ENCODE results near the gene GIPC3.
"Not testable (repeated sequence)": the region's sequence is repeated elsewhere in the genome, so short reads cannot be mapped to it uniquely, and the experiment has no call there.

The GIPC3 gene

DNA sequence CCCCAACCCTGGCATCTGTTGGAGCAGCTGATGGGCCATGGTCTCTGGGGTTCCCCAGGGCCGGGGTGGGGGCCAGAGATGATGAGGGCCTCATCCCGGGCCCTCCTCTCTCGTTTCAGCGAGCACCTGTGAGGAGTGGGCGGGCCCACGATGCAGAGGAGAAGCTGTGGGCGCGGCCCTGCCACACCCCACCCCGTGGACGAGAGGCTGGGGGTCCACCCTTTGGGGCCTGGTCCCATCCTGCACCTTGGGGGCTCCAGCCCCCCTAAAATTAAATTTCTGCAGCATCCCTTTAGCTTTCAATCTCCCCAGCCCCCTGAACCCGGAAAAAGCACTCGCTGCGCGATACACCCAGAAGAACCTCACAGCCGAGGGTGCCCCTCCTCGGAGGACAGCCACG is 6.9 kb upstream of the GIPC3 start:
- DNase-seq, result no peak

DNA sequence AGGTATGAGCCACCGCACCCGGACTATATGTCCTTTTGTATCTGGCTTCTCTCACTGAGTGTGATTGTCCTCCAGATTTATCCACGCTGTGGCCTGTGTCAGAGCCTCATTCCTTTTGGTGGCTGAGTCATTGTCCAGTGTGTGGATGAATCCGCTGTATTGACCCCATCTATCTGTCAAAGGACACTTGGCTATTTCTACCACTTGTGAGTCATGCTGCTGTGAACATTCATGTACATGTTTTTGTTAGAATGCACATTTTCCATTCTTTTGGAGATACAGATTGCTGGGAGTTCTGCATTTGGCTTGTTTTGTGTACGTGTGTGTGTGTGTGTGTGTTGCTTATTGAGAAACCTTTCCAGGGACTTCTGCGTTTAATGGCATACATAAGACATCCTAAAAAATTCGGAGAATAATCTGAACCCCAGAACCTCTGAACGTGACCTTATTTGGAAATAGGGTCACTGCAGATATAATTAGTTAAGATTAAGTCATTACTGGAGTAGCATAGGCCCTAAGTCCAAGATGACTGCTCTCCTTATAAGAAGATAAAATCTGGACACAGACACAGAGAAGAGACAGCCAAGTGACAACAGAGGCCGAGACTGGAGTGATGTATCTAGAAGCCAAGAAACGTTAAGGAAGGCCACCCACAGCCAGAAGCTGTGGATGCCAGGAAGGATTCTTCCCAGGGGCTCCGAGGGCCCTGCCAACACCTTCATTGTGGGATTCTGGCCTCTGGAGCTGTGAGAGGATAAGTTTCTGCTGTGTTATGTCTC is 4.9 kb upstream of the GIPC3 start:
- DNase-seq, result no peak

DNA sequence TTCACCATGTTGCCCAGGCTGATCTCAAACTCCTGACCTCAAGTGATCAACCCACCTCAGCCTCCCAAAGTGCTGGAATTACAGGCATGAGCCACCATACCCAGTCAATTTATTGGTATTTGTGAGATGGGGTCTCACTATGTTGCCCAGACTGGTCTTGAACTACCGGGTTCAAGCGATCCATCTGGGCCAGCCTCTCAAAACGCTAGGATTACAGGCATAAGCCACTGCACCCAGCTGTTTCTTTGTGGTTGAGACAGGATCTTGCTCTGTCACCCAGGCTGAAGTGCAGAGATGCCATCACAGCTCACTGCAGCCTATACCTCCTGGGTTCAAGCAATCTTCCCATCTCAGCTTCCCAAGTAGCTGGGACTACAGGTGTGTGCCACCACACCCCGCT is 3.5 kb upstream of the GIPC3 start:
- not testable (repeated sequence) for DNase-seq

DNA sequence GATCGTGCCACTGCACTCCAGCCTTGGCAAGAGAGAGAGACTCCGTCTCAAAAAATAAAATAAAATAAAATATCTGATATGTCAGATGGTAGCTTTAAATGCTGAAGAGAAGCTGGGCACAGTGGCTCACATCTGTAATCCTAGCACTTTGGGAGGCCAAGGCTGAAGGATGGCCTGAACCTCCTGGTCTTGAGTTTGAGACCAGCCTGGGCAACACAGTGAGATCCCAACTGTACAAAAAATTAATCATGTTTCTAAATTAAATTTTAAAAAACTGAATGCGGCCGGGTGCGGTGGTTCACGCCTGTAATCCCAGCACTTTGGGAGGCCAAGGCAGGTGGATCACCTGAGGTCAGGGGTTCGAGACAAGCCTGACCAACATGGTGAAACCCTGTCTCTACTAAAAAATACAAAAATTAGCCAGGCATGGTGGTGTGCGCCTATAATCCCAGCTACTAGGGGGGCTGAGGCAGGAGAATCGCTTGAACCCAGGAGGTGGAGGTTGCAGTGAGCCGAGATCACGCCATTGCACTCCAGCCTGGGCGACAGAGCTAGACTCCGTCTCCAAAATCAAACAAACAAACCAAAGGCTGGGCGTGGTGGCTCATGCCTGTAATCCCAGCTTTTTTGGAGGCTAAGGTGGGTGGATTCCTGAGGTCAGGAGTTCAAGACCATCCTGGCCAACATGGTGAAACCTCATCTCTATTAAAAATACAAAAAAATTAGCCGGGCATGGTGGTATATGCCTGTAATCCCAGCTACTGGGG is 1.1 kb upstream of the GIPC3 start:
- not testable (repeated sequence) for DNase-seq

DNA sequence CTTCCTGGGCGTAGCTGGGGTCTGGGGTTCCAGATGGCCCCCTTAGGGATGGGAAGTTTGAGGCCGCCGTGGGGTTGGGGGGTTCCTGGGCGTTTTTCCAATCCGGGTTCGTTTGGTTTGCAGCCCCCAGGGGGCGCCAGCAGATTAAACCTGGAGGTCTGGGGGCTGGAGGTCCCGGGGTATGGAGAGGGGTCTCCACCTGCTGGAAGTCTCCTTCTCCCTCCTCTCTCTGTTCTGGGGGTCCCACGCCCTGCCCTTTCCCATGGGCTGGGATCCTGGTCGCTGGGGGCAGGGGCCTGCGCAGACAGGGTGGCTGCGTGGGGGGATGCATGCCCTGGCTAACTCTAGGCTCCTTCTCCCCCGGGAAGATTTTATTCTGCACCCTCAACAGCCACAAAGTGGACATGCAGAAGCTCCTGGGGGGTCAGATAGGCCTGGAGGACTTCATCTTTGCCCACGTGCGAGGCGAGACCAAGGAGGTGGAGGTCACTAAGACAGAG is 899 bp downstream of the GIPC3 start:
- DNase-seq, result no peak

DNA sequence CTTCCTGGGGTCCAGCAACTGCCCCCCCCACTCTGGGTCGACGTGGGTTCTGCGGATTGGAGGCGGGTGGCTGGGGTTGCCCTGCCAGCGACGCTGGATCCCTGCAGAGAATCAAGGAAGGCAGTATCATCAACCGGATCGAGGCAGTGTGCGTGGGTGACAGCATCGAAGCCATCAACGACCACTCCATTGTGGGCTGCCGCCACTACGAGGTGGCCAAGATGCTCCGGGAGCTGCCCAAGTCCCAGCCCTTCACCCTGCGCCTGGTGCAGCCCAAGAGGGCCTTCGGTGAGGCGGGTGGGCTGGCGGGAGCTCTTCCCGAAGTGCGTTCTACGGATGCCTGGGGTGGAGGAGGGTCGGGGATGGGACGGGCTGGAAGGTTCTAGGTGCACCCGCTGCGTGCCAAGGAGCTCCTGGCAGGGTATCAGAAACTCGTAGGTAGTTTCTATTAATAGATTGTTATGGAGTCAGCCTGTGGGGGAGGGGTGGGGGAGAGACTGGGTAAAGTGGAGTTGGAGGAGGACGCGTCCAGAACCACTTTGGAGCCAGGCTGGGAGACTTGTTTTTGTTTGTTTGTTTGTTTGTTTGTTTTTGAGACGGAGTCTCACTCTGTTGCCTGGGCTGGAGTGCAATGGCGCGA is 1.5 kb downstream of the GIPC3 start:
- no peak for DNase-seq

DNA sequence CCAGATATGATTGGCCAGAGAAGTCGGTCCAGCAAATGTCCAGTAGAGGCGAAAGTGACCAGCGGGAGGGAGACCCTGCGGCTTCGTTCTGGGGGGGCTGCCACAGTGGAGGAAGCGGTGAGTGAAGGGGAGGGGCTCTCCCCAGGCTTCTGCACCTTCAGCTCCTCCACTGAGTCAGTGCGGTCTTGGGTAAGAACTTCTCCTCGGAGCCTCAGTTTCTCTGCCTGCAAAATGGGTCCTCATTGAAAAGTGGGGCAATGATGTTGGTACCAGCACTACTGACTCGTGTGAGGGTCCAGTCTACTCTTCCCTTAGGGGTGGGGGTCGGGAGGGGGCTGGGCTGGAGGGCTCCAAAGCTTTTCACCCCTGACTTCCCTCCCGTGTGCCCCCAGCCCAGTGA is 4.2 kb downstream of the GIPC3 start:
- no peak for DNase-seq

DNA sequence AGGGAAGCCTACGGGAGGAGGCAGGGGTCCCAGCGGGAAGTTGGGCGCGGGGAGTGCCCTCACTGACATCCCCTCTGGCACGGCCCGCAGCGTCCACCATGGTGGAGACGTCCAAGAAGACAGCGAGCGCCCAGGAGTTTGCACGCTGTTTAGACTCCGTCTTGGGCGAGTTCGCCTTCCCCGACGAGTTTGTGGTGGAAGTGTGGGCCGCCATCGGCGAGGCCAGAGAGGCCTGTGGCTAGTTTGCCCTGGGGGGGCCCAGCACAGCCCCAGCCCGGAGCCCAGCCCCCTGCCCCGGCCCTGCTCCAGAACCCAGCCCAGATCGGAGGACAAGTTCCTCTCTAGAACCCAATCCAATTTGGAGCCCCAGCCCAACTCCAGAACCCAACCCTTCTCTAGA is 4.7 kb downstream of the GIPC3 start:
- DNase-seq, result no peak

DNA sequence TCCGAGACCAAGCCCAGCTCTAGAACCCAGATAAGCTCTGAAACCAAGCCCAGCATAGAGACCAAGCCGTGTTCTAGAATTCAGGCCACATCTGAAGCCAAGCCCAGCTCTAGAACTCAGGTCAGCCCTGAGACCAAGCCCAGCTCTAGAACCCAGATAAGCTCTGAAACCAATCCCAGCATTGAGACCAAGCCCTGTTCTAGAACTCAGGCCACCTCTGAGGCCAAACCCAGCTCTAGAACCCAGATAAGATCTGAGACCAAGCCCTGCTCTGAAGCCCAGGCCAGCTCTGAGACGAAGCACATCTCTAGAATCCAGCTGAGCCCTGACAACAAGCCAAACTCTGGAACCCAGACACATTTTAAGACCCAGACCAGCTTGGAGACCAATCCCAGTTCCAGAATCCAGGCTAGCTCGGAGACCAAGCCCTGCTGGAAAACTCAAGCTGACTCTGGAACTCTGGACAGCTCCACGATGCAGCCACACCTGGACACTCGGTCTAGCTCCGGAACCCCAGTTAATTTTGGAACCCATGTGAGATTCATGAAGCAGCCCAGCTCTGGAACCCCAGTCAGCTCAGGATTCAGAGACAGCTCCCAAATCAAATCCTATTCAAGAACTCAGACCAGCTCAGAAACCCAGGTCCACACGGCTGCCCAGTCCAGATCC is 5.8 kb downstream of the GIPC3 start:
- no peak for DNase-seq

DNA sequence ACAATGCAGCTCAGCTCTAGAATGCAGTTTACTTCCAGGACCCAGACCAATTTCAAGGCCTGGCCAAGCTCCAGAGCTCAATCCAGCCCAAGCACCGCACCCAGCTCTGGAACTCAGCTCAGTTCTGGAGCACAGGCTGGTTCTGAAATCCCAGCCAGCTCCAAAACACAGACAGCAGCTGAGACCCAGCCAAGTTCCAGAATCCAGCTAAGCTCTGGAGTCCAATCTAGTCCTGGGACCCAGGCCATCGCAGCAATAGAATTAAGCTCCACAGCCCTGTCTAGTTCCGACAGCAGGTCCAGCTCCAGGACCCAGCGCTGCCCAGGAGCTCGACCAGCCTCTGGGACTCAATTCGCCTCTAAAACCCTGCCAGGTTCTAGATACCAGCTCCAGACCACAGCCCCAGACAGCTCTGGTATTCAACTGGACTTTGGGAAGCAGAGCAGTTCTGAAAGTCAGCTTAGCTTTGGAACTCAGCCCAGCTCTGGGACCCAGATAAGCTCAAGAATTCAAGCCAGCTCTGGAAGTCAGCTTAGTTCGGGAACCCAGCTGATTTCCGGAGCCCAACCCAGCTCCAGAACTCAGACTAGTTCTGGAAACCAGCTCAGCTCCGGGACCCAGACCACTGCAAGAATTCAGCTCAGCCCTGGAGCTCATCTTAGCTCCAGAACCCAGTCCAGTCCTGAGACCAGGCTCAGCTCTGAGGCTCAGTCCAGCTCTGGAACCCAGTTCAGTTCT is 6.8 kb downstream of the GIPC3 start:
- DNase-seq, result no peak

DNA sequence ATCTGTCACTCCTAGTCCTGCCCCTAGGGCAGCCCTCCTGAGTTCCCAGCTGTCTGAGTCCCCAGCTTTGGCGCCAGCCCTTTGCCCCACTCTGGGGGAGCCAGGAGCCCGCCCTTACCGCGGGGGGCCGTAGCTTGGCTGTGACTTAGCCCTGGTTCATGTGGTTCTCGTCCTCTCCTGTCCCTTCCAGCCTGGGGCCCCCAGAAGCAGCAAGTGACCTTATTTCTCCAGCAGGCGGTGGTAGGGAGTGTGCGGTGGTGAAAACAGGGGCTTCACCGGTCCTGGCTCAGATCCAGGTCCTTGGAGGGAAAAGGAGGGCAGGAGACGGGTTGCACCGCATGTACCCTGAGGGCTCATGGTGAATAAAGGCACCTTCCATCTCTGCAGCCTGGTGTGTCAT is 7.9 kb downstream of the GIPC3 start:
- no peak for DNase-seq

DNA sequence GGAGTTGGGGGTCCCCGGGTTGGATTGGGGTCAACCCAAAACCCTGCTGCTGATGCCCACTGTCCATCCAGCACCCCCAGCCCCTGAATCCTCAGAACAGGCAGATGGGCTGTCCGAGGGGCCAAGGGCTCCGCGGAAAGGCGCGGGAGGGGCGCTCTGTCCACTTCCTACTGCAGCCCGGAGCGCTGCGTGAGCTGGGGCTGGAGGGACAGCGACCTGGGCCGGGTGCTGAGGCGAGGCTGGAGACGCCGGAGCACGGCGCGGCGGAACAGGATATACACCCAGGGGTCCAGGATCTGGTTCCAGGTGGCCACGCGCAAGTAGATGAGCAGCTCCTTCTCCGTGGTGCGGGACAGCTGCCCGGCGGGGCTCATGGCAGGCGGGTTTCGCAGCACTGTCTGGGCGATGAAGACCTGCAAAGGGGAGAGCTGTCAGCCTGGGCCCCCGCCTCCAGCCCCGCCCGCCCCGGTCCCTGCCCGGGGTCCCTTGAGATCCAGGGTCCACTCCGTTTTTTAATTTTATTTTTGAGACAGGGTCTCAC is 10.3 kb downstream of the GIPC3 start:
- no peak for DNase-seq

DNA sequence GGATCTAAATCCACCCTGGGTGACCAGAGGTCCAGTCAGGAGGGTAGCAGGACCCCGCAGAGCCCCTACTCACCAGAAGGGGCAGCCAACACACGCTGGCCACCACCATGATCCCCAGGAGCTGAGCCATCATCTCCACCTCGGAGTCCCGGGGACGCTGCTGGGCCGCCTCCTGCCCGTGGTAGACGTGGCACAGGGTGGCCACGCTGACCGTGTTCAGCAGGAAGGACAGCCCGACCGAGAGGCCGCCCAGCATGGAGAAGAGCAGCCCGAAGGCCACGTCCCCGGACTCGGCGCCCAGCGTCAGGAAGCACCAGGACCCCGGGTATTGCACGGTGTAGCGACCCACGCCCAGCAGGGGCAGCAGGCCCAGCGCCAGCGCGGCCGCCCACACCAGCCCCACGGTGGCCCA is 14.5 kb downstream of the GIPC3 start:
- no peak for DNase-seq

DNA sequence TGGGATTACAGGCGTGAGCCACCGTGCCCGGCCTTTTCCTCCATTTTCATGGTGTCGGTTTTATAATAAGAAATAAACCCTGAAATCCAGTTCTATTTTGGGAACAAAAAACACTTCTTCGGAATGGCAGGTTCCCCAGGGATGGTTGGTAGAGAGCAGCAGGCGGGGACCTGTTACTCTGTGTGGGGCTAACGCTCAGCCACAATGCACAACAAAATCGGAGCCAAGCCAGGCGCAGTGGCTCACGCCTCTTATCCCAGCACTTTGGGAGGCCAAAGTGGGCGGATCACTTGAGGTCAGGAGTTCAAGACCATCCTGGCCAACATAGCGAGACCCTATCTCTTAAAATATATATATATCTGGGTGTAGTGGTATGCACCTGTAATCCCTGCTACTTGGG is 15.7 kb downstream of the GIPC3 start:
- DNase-seq, result no peak

DNA sequence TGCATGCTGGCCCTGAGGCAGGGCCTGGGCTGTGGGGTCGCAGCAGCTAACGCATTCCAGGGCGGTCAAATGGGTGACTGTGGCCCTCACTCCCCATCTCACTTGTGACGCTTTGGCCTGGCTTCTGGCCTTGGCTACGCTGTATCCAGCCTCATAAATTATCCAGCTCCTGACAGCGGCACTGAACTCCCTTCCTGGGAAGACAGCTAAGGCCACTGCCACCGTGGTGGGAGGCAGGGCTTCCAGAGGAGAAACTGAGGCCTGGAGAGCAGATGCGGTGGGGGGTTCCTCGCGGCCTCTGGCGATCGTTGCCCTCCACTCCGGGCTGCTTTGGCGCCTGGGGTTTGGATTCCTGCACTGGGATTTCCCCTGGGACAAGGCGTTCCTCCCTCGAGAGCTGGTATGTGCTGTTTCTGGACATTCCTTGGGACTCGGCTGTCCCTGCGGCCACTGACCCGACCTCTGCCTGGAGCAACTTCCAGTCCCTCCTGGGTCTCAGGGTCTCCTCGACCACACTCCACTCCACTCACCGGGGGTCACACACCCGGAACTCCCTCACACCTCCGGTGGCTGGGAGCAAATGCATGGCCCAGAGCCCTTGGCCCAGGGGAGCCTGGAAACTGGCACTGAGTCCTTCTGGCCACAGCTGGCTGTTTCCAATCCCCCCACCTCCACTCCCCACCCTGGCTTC is 18.0 kb downstream of the GIPC3 start:
- DNase-seq, result no peak

DNA sequence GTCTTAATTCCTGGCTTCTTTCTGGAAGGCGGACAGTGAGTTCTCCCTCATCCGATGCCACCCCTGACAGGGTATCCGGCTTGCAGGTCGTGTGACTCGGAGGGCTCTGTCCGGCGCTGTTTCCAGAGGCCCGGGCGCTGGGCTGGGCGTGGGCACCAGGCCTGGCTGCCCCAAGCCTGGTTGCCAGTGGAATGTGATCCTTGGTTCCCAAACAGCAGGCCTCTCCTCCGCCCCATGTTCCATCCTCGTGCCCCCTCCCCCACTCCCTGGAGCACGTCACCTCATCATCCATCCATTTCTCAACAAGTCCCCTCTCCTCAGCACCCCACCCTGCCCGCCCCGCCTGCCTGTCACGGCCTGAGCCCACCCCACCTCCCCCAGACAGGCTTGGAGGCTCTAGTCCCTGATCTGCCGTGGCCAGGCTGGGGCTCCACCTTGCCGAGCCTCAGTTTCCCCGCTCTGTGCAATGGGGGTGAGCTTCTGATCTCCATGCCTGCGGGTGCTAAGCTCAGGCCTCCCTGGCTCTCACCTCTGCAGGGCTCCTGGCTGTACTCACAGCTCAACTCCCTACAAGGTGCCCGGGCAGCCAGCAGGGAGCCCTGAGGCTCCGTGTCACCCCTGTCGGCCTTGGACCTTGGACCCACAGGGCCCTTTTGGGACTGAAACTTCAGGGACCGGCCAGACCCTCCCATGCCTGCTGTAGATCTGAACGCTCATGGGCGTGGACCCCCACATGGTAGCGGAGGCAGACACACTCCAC is 19.1 kb downstream of the GIPC3 start:
- DNase-seq, result no peak

DNA sequence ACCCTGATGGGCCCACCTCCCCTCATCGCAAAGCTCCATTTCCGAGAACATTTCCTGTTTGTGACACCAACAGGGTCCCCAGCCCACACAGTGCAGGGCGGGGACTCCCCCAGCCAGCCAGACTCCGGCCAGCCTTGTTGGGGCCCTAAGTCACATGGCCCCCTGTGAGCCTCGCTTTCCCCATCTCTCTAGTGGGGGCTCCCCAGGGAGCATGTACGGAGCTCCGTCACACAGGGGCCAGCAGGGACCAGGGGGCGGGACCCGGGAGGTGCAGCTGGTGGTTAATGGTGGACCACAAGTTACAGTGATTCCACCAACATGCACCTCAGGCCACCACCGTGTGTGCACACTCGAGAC is 19.7 kb downstream of the GIPC3 start:
- no peak for DNase-seq

DNA sequence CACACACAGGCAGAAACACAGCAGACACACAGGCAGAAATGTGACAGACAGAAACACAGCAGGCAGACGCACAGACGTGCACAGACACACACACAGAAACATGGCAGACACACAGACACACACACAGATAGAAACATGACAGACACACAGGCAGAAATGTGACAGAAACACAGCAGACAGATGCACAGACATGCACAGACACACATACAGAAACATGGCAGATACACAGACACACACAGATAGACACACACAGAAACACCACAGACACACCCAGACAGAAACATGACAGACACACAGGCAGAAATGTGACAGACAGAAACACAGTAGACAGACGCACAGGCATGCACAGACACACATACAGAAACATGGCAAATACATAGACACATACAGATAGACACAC is 20.1 kb downstream of the GIPC3 start:
- DNase-seq, result no peak

DNA sequence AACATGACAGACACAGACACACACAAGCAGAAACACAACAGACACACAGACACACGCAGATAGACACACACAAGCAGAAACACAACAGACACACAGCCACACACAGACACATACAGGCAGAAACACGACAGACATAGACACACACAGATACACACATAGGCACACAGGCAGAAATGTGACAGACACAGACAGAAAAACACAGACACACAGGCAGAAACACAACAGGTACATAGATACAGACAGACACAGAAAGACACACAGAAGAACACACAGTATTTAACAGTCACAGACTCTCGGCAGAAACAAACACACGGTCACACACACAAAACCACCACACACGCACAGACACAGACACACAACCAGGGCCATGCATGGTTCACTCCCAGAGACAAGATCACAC is 20.5 kb downstream of the GIPC3 start:
- DNase-seq, result no peak

DNA sequence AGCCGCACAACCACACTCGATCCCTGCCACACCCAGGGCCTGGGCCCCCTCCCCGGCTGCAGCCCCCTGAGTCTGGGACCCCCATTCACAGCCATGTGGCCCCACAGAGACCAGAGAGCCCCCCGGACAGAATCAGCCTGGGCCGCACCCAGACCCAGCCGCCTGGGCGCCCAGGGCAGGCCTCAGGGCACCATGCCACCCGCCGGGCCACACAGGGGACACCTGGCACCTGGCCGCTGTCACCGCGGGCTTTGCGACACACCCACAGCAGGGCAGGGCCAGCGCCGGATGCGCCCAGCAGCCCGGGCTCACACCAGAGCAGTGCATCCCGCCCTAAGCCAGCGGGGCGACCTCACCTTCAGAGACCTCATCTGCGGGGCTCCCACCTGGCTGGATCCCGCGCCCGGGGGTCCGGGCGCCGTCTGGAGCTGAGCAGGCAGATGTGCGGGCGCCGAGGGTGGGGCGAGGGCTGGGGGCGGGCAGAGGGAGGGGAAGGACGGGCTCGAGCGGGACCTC is 21.0 kb downstream of the GIPC3 start:
- DNase-seq, result no peak

Data from stimulated activated CD4-positive, alpha-beta T cell treated with anti-CD3 and anti-CD28 coated beads, Interleukin-1b, Interleukin-23, amount 100 ng/mL, for 48 hours (primary cell).